Mesenchymal stem cell (in vitro differentiated cells and primary cell): Measurements from ENCODE around the gene FBXO31.
A peak's percentile ranks its signal among the peaks of the same experiment; 100 is the strongest.

Experiments used
- DNase-seq: peaks from one replicate; pipeline ENCODE4 v3.0.0-alpha.2; 2013
- H2AFZ ChIP-seq: one replicate; pipeline ENCODE4 v1.6.1; 2013; ENCODE audit warnings: low read depth, mild to moderate bottlenecking, control low read depth, inconsistent platforms, low read length, moderate library complexity
- H2AK5ac ChIP-seq: 2 replicates; pipeline ENCODE4 v1.6.1; 2013; ENCODE audit warnings: low read length, moderate library complexity, mild to moderate bottlenecking, inconsistent platforms; ENCODE audit not compliant: severe bottlenecking
- H2BK120ac ChIP-seq: one replicate; pipeline ENCODE4 v1.6.1; 2013; ENCODE audit warnings: low read depth, mild to moderate bottlenecking, inconsistent platforms, low read length, moderate library complexity
- H2BK12ac ChIP-seq, 2 experiments: one replicate each; pipeline ENCODE4 v1.6.1; 2013; ENCODE audit warnings: inconsistent platforms in 2 of 2, low read length in 2 of 2, mild to moderate bottlenecking in 2 of 2, moderate library complexity in 2 of 2, control low read depth in 1 of 2
- H2BK15ac ChIP-seq: one replicate; pipeline ENCODE4 v1.6.1; 2013; ENCODE audit warnings: mild to moderate bottlenecking, low read depth, inconsistent platforms; ENCODE audit not compliant: poor library complexity, severe bottlenecking
- H2BK5ac ChIP-seq: 2 replicates; pipeline ENCODE4 v1.6.1; 2013; ENCODE audit warnings: low read depth, mild to moderate bottlenecking, low read length, control low read depth, inconsistent platforms; ENCODE audit not compliant: poor library complexity, severe bottlenecking
- H3K14ac ChIP-seq, 2 experiments: one replicate each; pipeline ENCODE4 v1.6.1; 2013; ENCODE audit warnings: inconsistent platforms in 2 of 2, low read length in 2 of 2, control low read depth in 1 of 2, mild to moderate bottlenecking in 1 of 2, moderate library complexity in 1 of 2
- H3K18ac ChIP-seq, 2 experiments: one replicate each; pipeline ENCODE4 v1.6.1; 2013; ENCODE audit warnings: inconsistent platforms in 2 of 2, low read length in 2 of 2, control low read depth in 1 of 2, low read depth in 1 of 2, mild to moderate bottlenecking in 1 of 2
- H3K23ac ChIP-seq, 2 experiments: one replicate each; pipeline ENCODE4 v1.6.1; 2013; ENCODE audit warnings: inconsistent platforms in 2 of 2, low read length in 2 of 2, mild to moderate bottlenecking in 2 of 2, moderate library complexity in 2 of 2, control low read depth in 1 of 2
- H3K27ac ChIP-seq: 2 replicates; pipeline ENCODE4 v1.5.1; 2013; ENCODE audit warnings: mild to moderate bottlenecking, moderate library complexity, low read length, control low read depth, inconsistent platforms; ENCODE audit not compliant: poor library complexity, severe bottlenecking
- H3K27me3 ChIP-seq, 2 experiments: 2 replicates each; pipeline versions ENCODE4 v1.6.1 to v1.7.0; 2013; ENCODE audit warnings: low read length in 2 of 2, mild to moderate bottlenecking in 2 of 2, moderate library complexity in 2 of 2, control low read depth in 1 of 2, inconsistent platforms in 1 of 2; ENCODE audit not compliant: control insufficient read depth in 1 of 2, insufficient read depth in 1 of 2
- H3K36me3 ChIP-seq, 2 experiments: 2 replicates each; pipeline versions ENCODE4 v1.6.1 to v1.7.0; 2013; ENCODE audit warnings: low read length in 2 of 2, control low read depth in 1 of 2, inconsistent platforms in 1 of 2, low read depth in 1 of 2, mild to moderate bottlenecking in 1 of 2; ENCODE audit not compliant: insufficient read depth in 2 of 2, control insufficient read depth in 1 of 2
- H3K4ac ChIP-seq, 2 experiments: one replicate each; pipeline ENCODE4 v1.6.1; 2013; ENCODE audit warnings: inconsistent platforms in 2 of 2, low read length in 2 of 2, mild to moderate bottlenecking in 2 of 2, moderate library complexity in 2 of 2, control low read depth in 1 of 2, low read depth in 1 of 2
- H3K4me1 ChIP-seq: 2 replicates; pipeline ENCODE4 v1.6.1; 2013; ENCODE audit warnings: low read depth, low read length, control low read depth; ENCODE audit not compliant: control insufficient read depth, insufficient read depth
- H3K4me2 ChIP-seq: 2 replicates; pipeline ENCODE4 v1.6.1; 2013; ENCODE audit warnings: low read length, mild to moderate bottlenecking, inconsistent platforms; ENCODE audit not compliant: poor library complexity, severe bottlenecking
- H3K4me3 ChIP-seq, 2 experiments: 2 replicates each; pipeline versions ENCODE4 v1.5.1 to v1.7.0; 2013; ENCODE audit warnings: low read length in 2 of 2, mild to moderate bottlenecking in 2 of 2, control low read depth in 1 of 2, low read depth in 1 of 2; ENCODE audit not compliant: insufficient read depth in 1 of 2
- H3K79me1 ChIP-seq: replicated peaks from 2 replicates; pipeline ENCODE4 v1.6.1; 2013; ENCODE audit warnings: mild to moderate bottlenecking, control low read depth, low read length, inconsistent platforms; ENCODE audit not compliant: poor library complexity, severe bottlenecking
- H3K9ac ChIP-seq: 2 replicates; pipeline ENCODE4 v1.7.0; 2013; ENCODE audit warnings: mild to moderate bottlenecking, low read length, moderate library complexity
- H3K9me3 ChIP-seq: 2 replicates; pipeline ENCODE4 v1.7.0; 2013; ENCODE audit warnings: mild to moderate bottlenecking, low read length; ENCODE audit not compliant: control insufficient read depth
- H4K8ac ChIP-seq: one replicate; pipeline ENCODE4 v1.6.1; 2013; ENCODE audit warnings: inconsistent platforms, mild to moderate bottlenecking, low read length, moderate library complexity
- H4K91ac ChIP-seq: one replicate; pipeline ENCODE4 v1.6.1; 2013; ENCODE audit warnings: mild to moderate bottlenecking, low read length, inconsistent platforms
- WGBS: methylation state at CpG from one replicate; pipeline ENCODE4 v1.1.7; 2013; ENCODE audit warnings: mixed read lengths; 5-methylcytosine and 5-hydroxymethylcytosine counted together

Gene FBXO31

GRCh38 chr16:87305505-87306391 lies 77.8 kb downstream of the FBXO31 start:
- no peak overlapping the region for H3K4me3 ChIP-seq
- no peak overlapping the region for H3K14ac ChIP-seq
- no peak overlapping the region for H3K18ac ChIP-seq
- no peak overlapping the region for H4K8ac ChIP-seq
- H3K4me1 ChIP-seq = peaks cover 4% of the 10 kb centered on the region
- H2AFZ ChIP-seq = no peak overlapping the region
- no peak overlapping the region for H3K4ac ChIP-seq
- no peak overlapping the region for H3K27ac ChIP-seq
- no peak overlapping the region for H2AK5ac ChIP-seq
- H3K4me2 ChIP-seq = no peak overlapping the region
- H3K9me3 ChIP-seq = peaks cover 10% of the 10 kb centered on the region
- peaks cover 3 to 6% of the 10 kb centered on the region in 2 experiments for H3K36me3 ChIP-seq
- peak; percentile 5 for DNase-seq
- no peak overlapping the region for H2BK5ac ChIP-seq
- no peak overlapping the region for H2BK12ac ChIP-seq
- 83% methylated on average over 30 of the region's 30 CpGs for WGBS
- no peak overlapping the region for H2BK15ac ChIP-seq
- H4K91ac ChIP-seq = peak overlapping the region; percentile 47
- H3K9ac ChIP-seq = no peak overlapping the region
- no peaks in the 10 kb centered on the region for H3K27me3 ChIP-seq
- H2BK120ac ChIP-seq = no peak overlapping the region
- no peaks in the 10 kb centered on the region for H3K79me1 ChIP-seq
- H3K23ac ChIP-seq = no peak overlapping the region

- Histone ChIP-seq H4K8ac (no peak overlapping the region), H3K23ac (no peak overlapping the region), H3K4me1 (peaks cover 4% of the 10 kb centered on the region), H3K27me3 (no peaks in the 10 kb centered on the region), H2BK5ac (no peak overlapping the region), H3K79me1 (no peaks in the 10 kb centered on the region), H3K4me3 (no peak overlapping the region), H3K27ac (no peak overlapping the region), H2BK12ac (no peak overlapping the region), H4K91ac (no peak overlapping the region), H3K14ac (no peak overlapping the region), H3K9ac (no peak overlapping the region), H3K9me3 (peaks cover 10% of the 10 kb centered on the region), H2AFZ (no peak overlapping the region), H2AK5ac (no peak overlapping the region), H2BK120ac (no peak overlapping the region), H2BK15ac (no peak overlapping the region), H3K36me3 (peaks cover 3 to 6% of the 10 kb centered on the region in 2 experiments), H3K4me2 (no peak overlapping the region), H3K4ac (no peak overlapping the region), H3K18ac (no peak overlapping the region)
- no peak for DNase-seq
- 77% methylated on average over 10 of the region's 10 CpGs for WGBS
Observed at GRCh38 chr16:87304951-87305350, 78.6 kb downstream of the FBXO31 start.

GRCh38 chr16:87303962-87304521 lies 79.5 kb downstream of the FBXO31 start:
- H3K14ac ChIP-seq = no peak overlapping the region
- no peak overlapping the region for H3K9ac ChIP-seq
- no peak for DNase-seq
- H3K4me2 ChIP-seq = no peak overlapping the region
- H3K18ac ChIP-seq = no peak overlapping the region
- no peak overlapping the region for H3K23ac ChIP-seq
- H2BK15ac ChIP-seq = no peak overlapping the region
- WGBS = 92% methylated on average over 3 of the region's 4 CpGs
- H2BK120ac ChIP-seq = no peak overlapping the region
- no peaks in the 10 kb centered on the region for H3K27me3 ChIP-seq
- no peak overlapping the region for H2AFZ ChIP-seq
- H3K4me3 ChIP-seq = no peak overlapping the region
- H3K79me1 ChIP-seq = no peaks in the 10 kb centered on the region
- no peak overlapping the region for H2AK5ac ChIP-seq
- H3K9me3 ChIP-seq = peaks cover 10% of the 10 kb centered on the region
- no peak overlapping the region for H3K4ac ChIP-seq
- no peak overlapping the region for H4K8ac ChIP-seq
- H3K36me3 ChIP-seq = peaks cover 4 to 6% of the 10 kb centered on the region in 2 experiments
- no peak overlapping the region for H2BK12ac ChIP-seq
- H2BK5ac ChIP-seq = no peak overlapping the region
- peaks cover 4% of the 10 kb centered on the region for H3K4me1 ChIP-seq
- H3K27ac ChIP-seq = no peak overlapping the region
- H4K91ac ChIP-seq = no peak overlapping the region

- Histone ChIP-seq H4K8ac (no peak overlapping the region), H3K36me3 (peaks cover 6 to 10% of the 10 kb centered on the region in 2 experiments), H4K91ac (no peak overlapping the region), H2BK15ac (no peak overlapping the region), H3K27ac (no peak overlapping the region), H3K4me3 (no peak overlapping the region), H3K27me3 (no peaks in the 10 kb centered on the region), H3K79me1 (no peaks in the 10 kb centered on the region), H2BK12ac (no peak overlapping the region), H2BK5ac (no peak overlapping the region), H3K23ac (no peak overlapping the region), H2AK5ac (no peak overlapping the region), H3K4me2 (no peak overlapping the region), H3K18ac (no peak overlapping the region), H2AFZ (no peak overlapping the region), H3K9ac (no peak overlapping the region), H3K9me3 (peaks cover 6% of the 10 kb centered on the region), H3K14ac (no peak overlapping the region), H3K4ac (no peak overlapping the region), H3K4me1 (peaks cover 4% of the 10 kb centered on the region), H2BK120ac (no peak overlapping the region)
- WGBS = 93% methylated on average over 6 of the region's 7 CpGs
- DNase-seq = no peak
Observed at GRCh38 chr16:87303431-87303930, 80.1 kb downstream of the FBXO31 start.
